ENCODE data around the gene UBN1. TPM values are rescaled to one million over a fixed set of nuclear protein-coding genes. Genes with fewer than 3 reads are reported as not detected.

Gene UBN1
- total RNA-seq, 1 donor from 2014 or later = 45.3 TPM

DNA sequence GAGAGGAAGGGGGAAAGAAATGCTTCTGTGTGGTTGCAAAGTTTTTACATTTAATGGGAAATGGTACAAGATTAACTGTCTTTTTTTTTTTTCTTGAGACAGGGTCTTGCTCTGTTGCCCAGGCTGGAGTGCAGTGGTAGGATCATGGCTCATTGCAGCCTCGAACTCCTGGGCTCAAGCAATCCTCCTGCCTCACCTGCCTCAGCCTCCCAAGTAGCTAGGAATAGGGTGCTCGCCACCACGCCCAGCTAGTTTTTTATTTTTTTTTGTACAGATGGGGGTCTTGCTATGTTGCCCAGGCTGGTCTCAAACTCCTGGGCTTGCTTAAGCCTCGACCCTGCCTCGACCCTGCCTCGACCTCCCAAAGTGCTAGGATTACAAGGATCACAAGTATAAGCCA, 41.0 kb upstream of the UBN1 start:
- H3K4me1 Mint-ChIP-seq (ENCODE audit: low read depth, unreplicated experiment) = peaks cover 17% of the 10 kb centered on the region
- no peak overlapping the region for H3K4me3 Mint-ChIP-seq (ENCODE audit: unreplicated experiment)
- no peak overlapping the region for H3K4me2 ChIP-seq (ENCODE audit: low read length)
- no peak for TF ChIP-seq EZH2 (IDR thresholded peaks at IDR 0.05; ENCODE audit: insufficient read depth, low read length)
- TF ChIP-seq, protein P1, sequence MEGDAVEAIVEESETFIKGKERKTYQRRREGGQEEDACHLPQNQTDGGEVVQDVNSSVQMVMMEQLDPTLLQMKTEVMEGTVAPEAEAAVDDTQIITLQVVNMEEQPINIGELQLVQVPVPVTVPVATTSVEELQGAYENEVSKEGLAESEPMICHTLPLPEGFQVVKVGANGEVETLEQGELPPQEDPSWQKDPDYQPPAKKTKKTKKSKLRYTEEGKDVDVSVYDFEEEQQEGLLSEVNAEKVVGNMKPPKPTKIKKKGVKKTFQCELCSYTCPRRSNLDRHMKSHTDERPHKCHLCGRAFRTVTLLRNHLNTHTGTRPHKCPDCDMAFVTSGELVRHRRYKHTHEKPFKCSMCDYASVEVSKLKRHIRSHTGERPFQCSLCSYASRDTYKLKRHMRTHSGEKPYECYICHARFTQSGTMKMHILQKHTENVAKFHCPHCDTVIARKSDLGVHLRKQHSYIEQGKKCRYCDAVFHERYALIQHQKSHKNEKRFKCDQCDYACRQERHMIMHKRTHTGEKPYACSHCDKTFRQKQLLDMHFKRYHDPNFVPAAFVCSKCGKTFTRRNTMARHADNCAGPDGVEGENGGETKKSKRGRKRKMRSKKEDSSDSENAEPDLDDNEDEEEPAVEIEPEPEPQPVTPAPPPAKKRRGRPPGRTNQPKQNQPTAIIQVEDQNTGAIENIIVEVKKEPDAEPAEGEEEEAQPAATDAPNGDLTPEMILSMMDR (IDR thresholded peaks at IDR 0.05; ENCODE audit: insufficient read depth, low read depth, low read length) = no peak
- H3K4me1 ChIP-seq (ENCODE audit: insufficient read depth, low read length) = peaks cover 9% of the 10 kb centered on the region
- H3K27ac Mint-ChIP-seq (ENCODE audit: unreplicated experiment) = no peak overlapping the region
- peaks cover 4% of the 10 kb centered on the region for H4K20me1 ChIP-seq (ENCODE audit: insufficient read depth, low read length)
- no peak overlapping the region for H3K9ac ChIP-seq (ENCODE audit: low read length)
- H3K27me3 ChIP-seq (ENCODE audit: insufficient read depth, low read length) = no peaks in the 10 kb centered on the region
- DNase-seq (ENCODE audit: low read depth) (no peak), FAIRE-seq (no peak)
- no peaks in the 10 kb centered on the region for H3K79me2 ChIP-seq (ENCODE audit: insufficient read depth, low read length)
- H3K27me3 Mint-ChIP-seq (ENCODE audit: low read depth, unreplicated experiment) = no peaks in the 10 kb centered on the region
- no peaks in the 10 kb centered on the region for H3K9me3 Mint-ChIP-seq (ENCODE audit: unreplicated experiment)
- peaks cover 12% of the 10 kb centered on the region for H3K36me3 ChIP-seq (ENCODE audit: insufficient read depth, low read length)
- H3K36me3 Mint-ChIP-seq (ENCODE audit: low read depth, unreplicated experiment) = peaks cover 2% of the 10 kb centered on the region
- H2AFZ ChIP-seq (ENCODE audit: low read depth, low read length) = no peak overlapping the region
- H3K27ac ChIP-seq (ENCODE audit: low read depth, low read length) = no peak overlapping the region
- no peaks in the 10 kb centered on the region for H3K9me3 ChIP-seq (ENCODE audit: insufficient read depth, low read depth, low read length)
- no peak overlapping the region for H3K4me3 ChIP-seq (ENCODE audit: insufficient read depth, low read depth, low read length)

DNA sequence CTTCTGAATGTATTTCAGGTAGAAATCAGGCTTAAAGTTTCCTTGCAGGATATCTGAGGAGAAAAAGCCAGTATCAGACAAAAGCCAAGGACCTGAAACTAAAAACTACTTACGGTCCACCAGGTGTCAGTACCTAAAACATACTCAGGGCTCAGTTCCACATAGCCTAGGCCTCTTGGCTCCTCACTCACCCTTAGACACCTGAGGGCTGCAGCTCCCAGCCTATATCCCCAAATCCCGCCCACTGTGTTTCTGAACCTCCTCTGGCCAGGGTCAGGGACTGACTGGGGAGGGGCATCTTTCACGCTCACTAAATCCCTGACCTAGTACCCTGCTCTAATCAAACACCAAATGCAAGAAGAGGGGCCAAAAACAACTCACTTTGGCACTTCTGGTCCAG, 36.0 kb upstream of the UBN1 start:
- H3K9ac ChIP-seq (ENCODE audit: low read length) = no peak overlapping the region
- no peak overlapping the region for H3K27ac Mint-ChIP-seq (ENCODE audit: unreplicated experiment)
- FAIRE-seq = no peak
- no peak overlapping the region for H3K4me2 ChIP-seq (ENCODE audit: low read length)
- H3K9me3 ChIP-seq (ENCODE audit: insufficient read depth, low read depth, low read length) = no peaks in the 10 kb centered on the region
- no peaks in the 10 kb centered on the region for H3K27me3 ChIP-seq (ENCODE audit: insufficient read depth, low read length)
- H3K9me3 Mint-ChIP-seq (ENCODE audit: unreplicated experiment) = no peaks in the 10 kb centered on the region
- no peak overlapping the region for H3K4me3 ChIP-seq (ENCODE audit: insufficient read depth, low read depth, low read length)
- no peak overlapping the region for H2AFZ ChIP-seq (ENCODE audit: low read depth, low read length)
- no peak overlapping the region for H3K4me3 Mint-ChIP-seq (ENCODE audit: unreplicated experiment)
- TF ChIP-seq, protein P1 (IDR thresholded peaks at IDR 0.05; ENCODE audit: insufficient read depth, low read depth, low read length) = no peak
- no peak for TF ChIP-seq EZH2 (IDR thresholded peaks at IDR 0.05; ENCODE audit: insufficient read depth, low read length)
- peaks cover 4% of the 10 kb centered on the region for H4K20me1 ChIP-seq (ENCODE audit: insufficient read depth, low read length)
- H3K36me3 ChIP-seq (ENCODE audit: insufficient read depth, low read length) = peaks cover 19% of the 10 kb centered on the region
- DNase-seq (ENCODE audit: low read depth) = no peak
- H3K4me1 ChIP-seq (ENCODE audit: insufficient read depth, low read length) = no peaks in the 10 kb centered on the region
- no peaks in the 10 kb centered on the region for H3K79me2 ChIP-seq (ENCODE audit: insufficient read depth, low read length)
- H3K36me3 Mint-ChIP-seq (ENCODE audit: low read depth, unreplicated experiment) = peaks cover 15% of the 10 kb centered on the region
- no peaks in the 10 kb centered on the region for H3K4me1 Mint-ChIP-seq (ENCODE audit: low read depth, unreplicated experiment)
- no peaks in the 10 kb centered on the region for H3K27me3 Mint-ChIP-seq (ENCODE audit: low read depth, unreplicated experiment)
- no peak overlapping the region for H3K27ac ChIP-seq (ENCODE audit: low read depth, low read length)

DNA sequence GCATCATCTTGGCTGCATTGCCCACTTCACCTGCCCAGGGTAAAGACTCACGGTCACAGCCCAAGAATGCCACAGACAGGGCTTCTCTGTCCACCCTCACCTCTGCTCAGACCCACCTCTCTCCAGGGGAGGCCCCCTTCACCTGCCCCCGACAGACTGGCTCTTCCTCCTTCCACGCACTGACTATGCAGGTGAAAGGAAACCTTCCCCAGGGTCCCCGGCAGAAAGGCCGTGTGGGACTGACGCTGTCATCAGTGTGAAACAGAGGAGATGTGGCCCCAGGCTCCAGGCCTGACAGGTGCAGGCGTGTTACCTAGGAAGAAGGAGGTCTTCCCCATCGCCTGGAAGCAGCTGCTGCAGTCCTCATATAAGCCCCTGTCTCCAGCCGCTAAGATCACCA, 35.5 kb upstream of the UBN1 start:
- H3K36me3 ChIP-seq (ENCODE audit: insufficient read depth, low read length) = peaks cover 19% of the 10 kb centered on the region

More for the DNA sequence above, 35.5 kb upstream of the UBN1 start:
- no peak overlapping the region for H2AFZ ChIP-seq (ENCODE audit: low read depth, low read length)
- H3K79me2 ChIP-seq (ENCODE audit: insufficient read depth, low read length) = no peaks in the 10 kb centered on the region
- H3K9ac ChIP-seq (ENCODE audit: low read length) = no peak overlapping the region
- Mint-ChIP-seq H3K27ac (ENCODE audit: unreplicated experiment) (no peak overlapping the region), H3K4me1 (ENCODE audit: low read depth, unreplicated experiment) (no peaks in the 10 kb centered on the region), H3K4me3 (ENCODE audit: unreplicated experiment) (no peak overlapping the region), H3K36me3 (ENCODE audit: low read depth, unreplicated experiment) (peaks cover 15% of the 10 kb centered on the region), H3K9me3 (ENCODE audit: unreplicated experiment) (no peaks in the 10 kb centered on the region), H3K27me3 (ENCODE audit: low read depth, unreplicated experiment) (no peaks in the 10 kb centered on the region)
- TF ChIP-seq EZH2 (IDR thresholded peaks at IDR 0.05; ENCODE audit: insufficient read depth, low read length) = no peak
- TF ChIP-seq, protein P1 (IDR thresholded peaks at IDR 0.05; ENCODE audit: insufficient read depth, low read depth, low read length) = no peak
- no peaks in the 10 kb centered on the region for H3K9me3 ChIP-seq (ENCODE audit: insufficient read depth, low read depth, low read length)
- H3K4me3 ChIP-seq (ENCODE audit: insufficient read depth, low read depth, low read length) = no peak overlapping the region
- H3K4me2 ChIP-seq (ENCODE audit: low read length) = no peak overlapping the region
- H4K20me1 ChIP-seq (ENCODE audit: insufficient read depth, low read length) = peaks cover 4% of the 10 kb centered on the region
- H3K27ac ChIP-seq (ENCODE audit: low read depth, low read length) = no peak overlapping the region
- DNase-seq (ENCODE audit: low read depth) (no peak), FAIRE-seq (no peak)
- no peaks in the 10 kb centered on the region for H3K27me3 ChIP-seq (ENCODE audit: insufficient read depth, low read length)
- H3K4me1 ChIP-seq (ENCODE audit: insufficient read depth, low read length) = no peaks in the 10 kb centered on the region
